Liver (tissue), 9 donors: ENCODE data around the gene PATL1. TPM values are rescaled to one million over a fixed set of nuclear protein-coding genes. Genes with fewer than 3 reads are reported as not detected.

ENCODE experiments used
- DNase-seq: peaks from one replicate; pipeline ENCODE4 v3.0.0-alpha.2; 2017; ENCODE audit warnings: low spot score
- H3K27ac ChIP-seq, 2 donors: one replicate each; pipeline ENCODE4 v1.7.0; 2013; ENCODE audit warnings: inconsistent platforms in 2 of 2, low read length in 2 of 2, control low read depth in 1 of 2, low read depth in 1 of 2, mild to moderate bottlenecking in 1 of 2
- H3K27me3 ChIP-seq, 4 donors: one replicate each; pipeline versions ENCODE4 v1.6.1 to v1.7.0; 2013; ENCODE audit warnings: low read length in 3 of 4, inconsistent platforms in 1 of 4, mild to moderate bottlenecking in 1 of 4, moderate library complexity in 1 of 4; ENCODE audit not compliant: control insufficient read depth in 4 of 4, insufficient read depth in 4 of 4
- H3K36me3 ChIP-seq, 4 donors: one replicate each; pipeline versions ENCODE4 v1.6.1 to v1.7.0; 2013; ENCODE audit warnings: low read length in 3 of 4, mild to moderate bottlenecking in 3 of 4, low read depth in 1 of 4, moderate library complexity in 1 of 4; ENCODE audit not compliant: control insufficient read depth in 4 of 4, insufficient read depth in 3 of 4
- H3K4me1 ChIP-seq, 4 donors: one replicate each; pipeline versions ENCODE4 v1.6.1 to v1.7.0; 2013; ENCODE audit warnings: low read length in 3 of 4, mild to moderate bottlenecking in 3 of 4, moderate library complexity in 1 of 4; ENCODE audit not compliant: control insufficient read depth in 4 of 4, insufficient read depth in 4 of 4
- H3K4me3 ChIP-seq, 3 donors: one replicate each; pipeline versions ENCODE4 v1.6.1 to v1.7.0; 2013; ENCODE audit warnings: low read length in 3 of 3, control low read depth in 1 of 3, low read depth in 1 of 3, mild to moderate bottlenecking in 1 of 3
- H3K9ac ChIP-seq, 2 donors: one replicate each; pipeline ENCODE4 v1.7.0; 2013; ENCODE audit warnings: low read length in 2 of 2, mild to moderate bottlenecking in 2 of 2, moderate library complexity in 2 of 2, control low read depth in 1 of 2, low read depth in 1 of 2
- H3K9me3 ChIP-seq, 4 donors: one replicate each; pipeline versions ENCODE4 v1.6.1 to v1.7.0; 2013; ENCODE audit warnings: low read length in 3 of 4; ENCODE audit not compliant: control insufficient read depth in 4 of 4
- ATF3 ChIP-seq: IDR thresholded peaks from 2 replicates; pipeline ENCODE4 v1.6.1; 2016; ENCODE audit warnings: antibody characterized with exemption
- CTCF ChIP-seq: fragments of 150-350 bp; IDR thresholded peaks from 2 replicates; pipeline ENCODE4 v1.5.1; 2017; ENCODE audit warnings: improper control_type of control experiment, low read depth, low read length; ENCODE audit not compliant: missing input control
- EGR1 ChIP-seq, 2 donors: IDR thresholded peaks; 2 replicates each; pipeline ENCODE4 v1.6.1; 2016 to 2018; ENCODE audit warnings: antibody characterized with exemption in 2 of 2, low read depth in 2 of 2
- FOXA1 ChIP-seq: IDR thresholded peaks from 2 replicates; pipeline ENCODE4 v1.6.1; 2016; ENCODE audit warnings: antibody characterized with exemption
- FOXA2 ChIP-seq: IDR thresholded peaks from 2 replicates; pipeline ENCODE4 v1.6.1; 2016; ENCODE audit warnings: antibody characterized with exemption
- GABPA ChIP-seq, 2 donors: IDR thresholded peaks in 1 of 2; conservative IDR thresholded peaks in 1 of 2; 2 replicates each; pipeline ENCODE4 v1.6.1; 2016; ENCODE audit warnings: antibody characterized with exemption in 2 of 2, mild to moderate bottlenecking in 1 of 2, moderate library complexity in 1 of 2
- HNF4A ChIP-seq, 2 donors: conservative IDR thresholded peaks; 2 replicates each; pipeline ENCODE4 v1.6.1; 2016; ENCODE audit warnings: antibody characterized with exemption in 2 of 2, mild to moderate bottlenecking in 2 of 2
- HNF4G ChIP-seq: IDR thresholded peaks from 2 replicates; pipeline ENCODE4 v1.6.1; 2016; ENCODE audit warnings: antibody characterized with exemption
- JUND ChIP-seq, 2 donors: IDR thresholded peaks; 2 replicates each; pipeline ENCODE4 v1.6.1; 2016; ENCODE audit warnings: antibody characterized with exemption in 2 of 2
- MAX ChIP-seq: IDR thresholded peaks from 2 replicates; pipeline ENCODE4 v1.6.1; 2016; ENCODE audit warnings: antibody characterized with exemption
- NR2F2 ChIP-seq: IDR thresholded peaks from 2 replicates; pipeline ENCODE4 v1.6.1; 2016; ENCODE audit warnings: antibody characterized with exemption
- RAD21 ChIP-seq, 2 donors: IDR thresholded peaks; 2 replicates each; pipeline ENCODE4 v1.6.1; 2016; ENCODE audit warnings: antibody characterized with exemption in 2 of 2, mild to moderate bottlenecking in 2 of 2
- REST ChIP-seq: IDR thresholded peaks from 2 replicates; pipeline ENCODE4 v1.6.1; 2016; ENCODE audit warnings: antibody characterized with exemption, mild to moderate bottlenecking
- RXRA ChIP-seq, 2 donors: IDR thresholded peaks; 2 replicates each; pipeline ENCODE4 v1.6.1; 2017 to 2018; ENCODE audit warnings: antibody characterized with exemption in 2 of 2, mild to moderate bottlenecking in 1 of 2
- SP1 ChIP-seq: IDR thresholded peaks from 2 replicates; pipeline ENCODE4 v1.6.1; 2018; ENCODE audit warnings: antibody characterized with exemption, mild to moderate bottlenecking
- TAF1 ChIP-seq: conservative IDR thresholded peaks from 2 replicates; pipeline ENCODE4 v1.6.1; 2016; ENCODE audit warnings: antibody characterized with exemption, mild to moderate bottlenecking
- YY1 ChIP-seq: IDR thresholded peaks from 2 replicates; pipeline ENCODE4 v1.6.1; 2016; ENCODE audit warnings: antibody characterized with exemption, mild to moderate bottlenecking
- ZBTB33 ChIP-seq: IDR thresholded peaks from 2 replicates; pipeline ENCODE4 v1.6.1; 2016; ENCODE audit warnings: antibody characterized with exemption
- WGBS: extraction: QIAGEN DNeasy Blood & Tissue Kit; methylation state at CpG from one replicate; pipeline ENCODE4 v1.1.7; 2013; 5-methylcytosine and 5-hydroxymethylcytosine counted together
- polyA plus RNA-seq, 2 donors: library from polyadenylated mRNA; stranded (reverse) in 1 of 2; unstranded in 1 of 2; fragments of 200-250 nt in 1 of 2; fragments of >200 nt in 1 of 2; fragmentation: Nextera tagmentation in 1 of 2; extraction: Ambion mirVana in 1 of 2; gene quantifications; one replicate each; pipeline versions ENCODE4 v1.2.1 to v1.2.3, GENCODE V29; 2013 to 2015
- total RNA-seq, 2 donors: library from RNA; depleted of rRNA; stranded (reverse); fragments of >200 nt; gene quantifications; one replicate each; pipeline ENCODE4 v1.2.3, GENCODE V29; 2014
- donor health status: healthy.
- donor health status: healthy.
- donor health status: healthy.
- donor health status: healthy.
- donor health status: healthy.

PATL1 gene
- total and polyA plus RNA-seq, 4 donors = 4.9 to 14.7 (median 12.4) TPM

GRCh38 chr11:59669611-59670009 is 773 bp upstream of the PATL1 start:
- Histone ChIP-seq H3K4me3 (peak overlapping the region; percentile 70 to 82 (median 77)), H3K9me3 (no peaks in the 10 kb centered on the region), H3K4me1 (peaks cover 0 to 43% (median 26%) of the 10 kb centered on the region in 4 donors), H3K36me3 (peaks cover 4 to 20% (median 16%) of the 10 kb centered on the region in 4 donors), H3K27ac (peak overlapping the region; percentile 100), H3K27me3 (no peaks in the 10 kb centered on the region), H3K9ac (peak overlapping the region; percentile 98 to 99)
- no peak for TF ChIP-seq REST
- no peak for TF ChIP-seq MAX
- no peak for TF ChIP-seq GABPA (IDR thresholded peaks at IDR 0.05 in 1 of 2, conservative IDR thresholded peaks at IDR 0.05 in 1 of 2)
- no peak for TF ChIP-seq HNF4A (conservative IDR thresholded peaks at IDR 0.05)
- no peak for TF ChIP-seq FOXA1
- TF ChIP-seq YY1 = no peak
- TF ChIP-seq RXRA (IDR thresholded peaks at IDR 0.05) = no peak
- TF ChIP-seq NR2F2 = no peak
- no peak for TF ChIP-seq ZBTB33
- no peak for TF ChIP-seq JUND (IDR thresholded peaks at IDR 0.05)
- no peak for TF ChIP-seq HNF4G
- no peak for TF ChIP-seq ATF3
- TF ChIP-seq CTCF = no peak
- TF ChIP-seq EGR1 (IDR thresholded peaks at IDR 0.05; ENCODE audit: low read depth in 2 of 2) = no peak
- TF ChIP-seq SP1 = no peak
- TF ChIP-seq FOXA2 = no peak
- TF ChIP-seq TAF1 = no peak
- no peak for TF ChIP-seq RAD21 (IDR thresholded peaks at IDR 0.05)
- DNase-seq = peak; percentile 51
- WGBS = 2% methylated on average over 22 of the region's 22 CpGs
